Neural progenitor cell (in vitro differentiated cells): Measurements from ENCODE around the gene NME1. TPM values are rescaled to one million over a fixed set of nuclear protein-coding genes. Genes with fewer than 3 reads are reported as not detected.

Source experiments
- DNase-seq: peaks from one replicate; pipeline ENCODE4 v3.0.0-alpha.2; 2016; ENCODE audit warnings: low spot score
- H2AFZ ChIP-seq: fragments of 200-600 bp; sonication (generic); replicated peaks from 2 replicates; pipeline ENCODE4 v1.6.1; 2016; ENCODE audit warnings: antibody characterized with exemption
- H3F3A ChIP-seq: fragments of 200-600 bp; sonication (generic); 2 replicates; pipeline ENCODE4 v1.6.1; 2016; ENCODE audit warnings: antibody characterized with exemption, low read depth
- H3K27ac ChIP-seq: fragments of 200-600 bp; sonication (generic); 2 replicates; pipeline ENCODE4 v1.5.1; 2016; ENCODE audit warnings: mild to moderate bottlenecking
- H3K27me3 ChIP-seq: fragments of 200-600 bp; sonication (generic); 2 replicates; pipeline ENCODE4 v1.6.1; 2016; ENCODE audit warnings: mild to moderate bottlenecking, moderate library complexity
- H3K36me3 ChIP-seq: fragments of 200-600 bp; sonication (generic); 2 replicates; pipeline ENCODE4 v1.5.1; 2016
- H3K4me1 ChIP-seq: fragments of 200-600 bp; sonication (generic); 2 replicates; pipeline ENCODE4 v1.6.1; 2016; ENCODE audit warnings: mixed run types
- H3K4me2 ChIP-seq: fragments of 200-600 bp; sonication (generic); 2 replicates; pipeline ENCODE4 v1.6.1; 2016
- H3K4me3 ChIP-seq: fragments of 200-600 bp; sonication (generic); 2 replicates; pipeline ENCODE4 v1.5.1; 2016
- H3K79me2 ChIP-seq: fragments of 200-600 bp; sonication (generic); 2 replicates; pipeline ENCODE4 v1.6.1; 2016; ENCODE audit warnings: low read depth
- H3K9ac ChIP-seq: fragments of 200-600 bp; sonication (generic); 2 replicates; pipeline ENCODE4 v1.6.1; 2016
- H3K9me3 ChIP-seq: fragments of 200-600 bp; sonication (generic); 2 replicates; pipeline ENCODE4 v1.5.1; 2016; ENCODE audit warnings: low read depth
- H4K20me1 ChIP-seq: fragments of 200-600 bp; sonication (generic); 2 replicates; pipeline ENCODE4 v1.6.1; 2016; ENCODE audit warnings: low read depth
- H3K27ac Mint-ChIP-seq: 3 replicates; pipeline ENCODE4 v1.8.0; 2021; ENCODE audit warnings: mixed read lengths
- H3K27me3 Mint-ChIP-seq: 2 replicates; pipeline ENCODE4 v1.8.0; 2022; ENCODE audit warnings: low read depth, mild to moderate bottlenecking, inconsistent platforms, moderate library complexity, mixed read lengths; ENCODE audit not compliant: insufficient read depth
- H3K36me3 Mint-ChIP-seq: 3 replicates; pipeline ENCODE4 v1.8.0; 2021; ENCODE audit warnings: mixed read lengths
- H3K4me1 Mint-ChIP-seq: 3 replicates; pipeline ENCODE4 v1.8.0; 2021; ENCODE audit warnings: mixed read lengths
- H3K4me3 Mint-ChIP-seq: 3 replicates; pipeline ENCODE4 v1.8.0; 2021; ENCODE audit warnings: mild to moderate bottlenecking, moderate library complexity, mixed read lengths
- H3K9me3 Mint-ChIP-seq: 3 replicates; pipeline ENCODE4 v1.8.0; 2020; ENCODE audit warnings: mixed read lengths
- CTCF ChIP-seq: fragments of 200-600 bp; sonication (generic); IDR thresholded peaks from 2 replicates; pipeline ENCODE4 v1.5.1; 2017; ENCODE audit warnings: antibody characterized with exemption, mild to moderate bottlenecking
- EZH2 ChIP-seq: fragments of 200-600 bp; sonication (generic); IDR thresholded peaks from 2 replicates; pipeline ENCODE4 v1.6.1; 2017; ENCODE audit warnings: antibody characterized with exemption, mild to moderate bottlenecking, moderate library complexity
- EZH2phosphoT487 ChIP-seq: fragments of 200-600 bp; sonication (generic); IDR thresholded peaks from 2 replicates; pipeline ENCODE4 v1.6.1; 2017; ENCODE audit warnings: antibody characterized with exemption
- total RNA-seq: library from RNA; depleted of rRNA; stranded (reverse); fragments of >200 nt; gene quantifications from 2 replicates; pipeline ENCODE4 v1.2.3, GENCODE V29; 2015; ENCODE audit warnings: low replicate concordance

NME1 gene
- total RNA-seq, 1 donor from 2014 or later, result 89.5 TPM

GRCh38 chr17:51188271-51188833 is 35.0 kb downstream of the NME1 start:
- Histone ChIP-seq H3K9me3 (no peaks in the 10 kb centered on the region), H3K4me2 (no peak overlapping the region), H3K27ac (no peak overlapping the region), H2AFZ (no peak overlapping the region), H3K36me3 (peaks cover 25% of the 10 kb centered on the region), H3K4me3 (no peak overlapping the region), H3K79me2 (no peaks in the 10 kb centered on the region), H3K27me3 (no peaks in the 10 kb centered on the region), H3F3A (peaks cover 9% of the 10 kb centered on the region), H3K4me1 (no peaks in the 10 kb centered on the region), H3K9ac (no peak overlapping the region), H4K20me1 (no peaks in the 10 kb centered on the region)
- peaks cover 24% of the 10 kb centered on the region for H3K36me3 Mint-ChIP-seq
- no peak overlapping the region for H3K27ac Mint-ChIP-seq
- TF ChIP-seq CTCF (no peak), EZH2phosphoT487 (no peak), EZH2 (no peak)
- no peaks in the 10 kb centered on the region for H3K4me1 Mint-ChIP-seq
- no peaks in the 10 kb centered on the region for H3K27me3 Mint-ChIP-seq
- H3K4me3 Mint-ChIP-seq, result no peak overlapping the region
- no peaks in the 10 kb centered on the region for H3K9me3 Mint-ChIP-seq
- DNase-seq, result no peak

GRCh38 chr17:51189162-51189561 is 35.8 kb downstream of the NME1 start:
- Histone ChIP-seq H3K27me3 (no peaks in the 10 kb centered on the region), H3F3A (peaks cover 8% of the 10 kb centered on the region), H3K4me1 (no peaks in the 10 kb centered on the region), H4K20me1 (no peaks in the 10 kb centered on the region), H2AFZ (no peak overlapping the region), H3K27ac (no peak overlapping the region), H3K9ac (no peak overlapping the region), H3K4me2 (no peak overlapping the region), H3K9me3 (no peaks in the 10 kb centered on the region), H3K4me3 (no peak overlapping the region), H3K79me2 (no peaks in the 10 kb centered on the region), H3K36me3 (peaks cover 28% of the 10 kb centered on the region)
- H3K36me3 Mint-ChIP-seq, result peaks cover 24% of the 10 kb centered on the region
- TF ChIP-seq EZH2 (no peak), CTCF (no peak), EZH2phosphoT487 (no peak)
- no peak overlapping the region for H3K27ac Mint-ChIP-seq
- no peak overlapping the region for H3K4me3 Mint-ChIP-seq
- H3K4me1 Mint-ChIP-seq, result no peaks in the 10 kb centered on the region
- H3K27me3 Mint-ChIP-seq, result no peaks in the 10 kb centered on the region
- no peaks in the 10 kb centered on the region for H3K9me3 Mint-ChIP-seq
- DNase-seq, result no peak

- Histone ChIP-seq H3K79me2 (no peaks in the 10 kb centered on the region), H3K36me3 (peaks cover 26% of the 10 kb centered on the region), H3K4me1 (no peaks in the 10 kb centered on the region), H3K4me3 (no peak overlapping the region), H2AFZ (no peak overlapping the region), H3K9me3 (no peaks in the 10 kb centered on the region), H3K4me2 (no peak overlapping the region), H3F3A (peaks cover 4% of the 10 kb centered on the region), H3K27me3 (no peaks in the 10 kb centered on the region), H3K27ac (no peak overlapping the region), H4K20me1 (no peaks in the 10 kb centered on the region), H3K9ac (no peak overlapping the region)
- Mint-ChIP-seq H3K4me1 (no peaks in the 10 kb centered on the region), H3K27ac (no peak overlapping the region), H3K9me3 (no peaks in the 10 kb centered on the region), H3K27me3 (no peaks in the 10 kb centered on the region), H3K4me3 (no peak overlapping the region), H3K36me3 (peaks cover 24% of the 10 kb centered on the region)
- TF ChIP-seq EZH2, result no peak
- TF ChIP-seq EZH2phosphoT487, result no peak
- no peak for TF ChIP-seq CTCF
- no peak for DNase-seq
These were observed 36.3 kb downstream of the NME1 start for GRCh38 chr17:51189628-51190027.
